Lower leg skin (tissue), 4 donors: ENCODE results near the gene MTHFD1L. TPM values are rescaled to one million over a fixed set of nuclear protein-coding genes. Genes with fewer than 3 reads are reported as not detected.
A peak's percentile ranks its signal among the peaks of the same experiment; 100 is the strongest.

Experiments
- DNase-seq, 2 donors: peaks; one replicate each; pipeline ENCODE4 v3.0.0-alpha.2; 2019; ENCODE audit warnings: low spot score in 2 of 2
- H3K4me3 ChIP-seq: fragments of 200-600 bp; sonication (generic); 2 replicates; pipeline ENCODE4 v1.5.1; 2017; ENCODE audit warnings: mild to moderate bottlenecking, low read depth; ENCODE audit not compliant: poor library complexity, severe bottlenecking
- POLR2A ChIP-seq, 2 donors: fragments of 450-650 bp; IDR thresholded peaks; one replicate each; pipeline ENCODE4 v1.6.1; 2016 to 2017; ENCODE audit warnings: antibody characterized with exemption in 2 of 2, mild to moderate bottlenecking in 1 of 2, moderate library complexity in 1 of 2
- WGBS, 2 donors: methylation state at CpG; one replicate each; pipeline ENCODE4 v1.1.5; 2018; 5-methylcytosine and 5-hydroxymethylcytosine counted together
- intact Hi-C: fragments of 100-400 bp; cut with DNase I; formaldehyde crosslinking; loops from one replicate; pipeline ENCODE4 v1.15.0; 2023; ENCODE audit warnings: low total_unique reads
- total RNA-seq, 4 donors: library from RNA; depleted of rRNA; stranded (reverse); fragments of >200 nt; gene quantifications; one replicate each; pipeline ENCODE4 v1.1.0, GENCODE V29; 2016
- TF ChIP-seq, protein P1 (sequence below), 3 donors: fragments of 450-650 bp; IDR thresholded peaks; one replicate each; pipeline ENCODE4 v1.5.1; 2016; ENCODE audit warnings: antibody characterized with exemption in 3 of 3, mild to moderate bottlenecking in 3 of 3, moderate library complexity in 2 of 3

The MTHFD1L gene
- total RNA-seq, 4 donors from 2014 or later, result 2.1 to 7.1 (median 4.4) TPM

DNA sequence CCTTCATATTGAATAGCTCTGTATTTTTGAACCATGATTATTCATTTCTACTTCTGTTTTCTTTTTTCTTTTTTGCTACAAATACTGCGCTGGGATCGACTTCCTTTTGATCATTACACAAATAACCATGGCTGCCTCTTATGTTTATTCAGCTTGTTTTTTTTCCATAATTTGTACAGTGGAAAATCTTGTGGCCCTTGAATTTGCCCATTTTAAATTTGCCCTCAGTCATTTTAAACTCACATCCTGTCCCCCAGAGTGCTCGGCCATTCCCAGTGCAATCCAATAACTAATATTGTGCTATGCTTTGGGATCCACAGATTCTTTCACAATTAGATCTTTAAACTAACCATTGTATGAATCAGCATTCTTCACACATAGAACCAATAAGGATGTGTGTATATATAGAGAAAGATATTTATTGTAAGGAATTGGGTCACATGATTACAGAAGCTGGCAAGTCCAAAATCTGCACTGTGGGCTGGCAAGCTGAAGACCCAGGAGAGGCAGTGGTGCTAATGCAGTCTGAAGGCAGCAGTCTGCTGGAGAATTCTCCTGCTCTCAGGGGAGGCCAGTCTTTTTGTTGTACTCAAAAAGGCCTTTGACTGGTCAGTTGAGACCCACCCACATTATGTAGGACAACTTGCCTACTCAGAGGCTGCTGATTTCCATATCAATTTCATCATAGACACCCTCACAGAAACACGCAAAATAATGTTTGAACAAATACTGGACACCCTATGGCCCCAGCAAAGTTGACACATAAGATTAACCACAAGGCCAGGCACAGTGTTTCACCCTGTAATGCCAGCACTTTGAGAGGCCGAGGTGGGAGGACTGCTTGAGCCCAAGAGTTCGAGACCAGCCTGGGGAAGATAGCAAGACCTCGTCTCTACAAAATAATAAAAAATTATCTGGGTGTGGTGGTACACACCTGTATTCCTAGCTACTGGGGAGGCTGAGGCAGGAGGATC lies 147.1 kb downstream of the MTHFD1L start:
- intact Hi-C loops, result loop anchor here (5.0 kb wide), 1 partner anchor 315 kb away; no protein-coding TSS in a partner anchor
- 92 to 93% methylated on average over 7 of the region's 7 CpGs for WGBS, 2 donors
- no peak overlapping the region for H3K4me3 ChIP-seq
- peak in 1 of 2 donors; percentile 42 for DNase-seq
- TF ChIP-seq, protein P1, sequence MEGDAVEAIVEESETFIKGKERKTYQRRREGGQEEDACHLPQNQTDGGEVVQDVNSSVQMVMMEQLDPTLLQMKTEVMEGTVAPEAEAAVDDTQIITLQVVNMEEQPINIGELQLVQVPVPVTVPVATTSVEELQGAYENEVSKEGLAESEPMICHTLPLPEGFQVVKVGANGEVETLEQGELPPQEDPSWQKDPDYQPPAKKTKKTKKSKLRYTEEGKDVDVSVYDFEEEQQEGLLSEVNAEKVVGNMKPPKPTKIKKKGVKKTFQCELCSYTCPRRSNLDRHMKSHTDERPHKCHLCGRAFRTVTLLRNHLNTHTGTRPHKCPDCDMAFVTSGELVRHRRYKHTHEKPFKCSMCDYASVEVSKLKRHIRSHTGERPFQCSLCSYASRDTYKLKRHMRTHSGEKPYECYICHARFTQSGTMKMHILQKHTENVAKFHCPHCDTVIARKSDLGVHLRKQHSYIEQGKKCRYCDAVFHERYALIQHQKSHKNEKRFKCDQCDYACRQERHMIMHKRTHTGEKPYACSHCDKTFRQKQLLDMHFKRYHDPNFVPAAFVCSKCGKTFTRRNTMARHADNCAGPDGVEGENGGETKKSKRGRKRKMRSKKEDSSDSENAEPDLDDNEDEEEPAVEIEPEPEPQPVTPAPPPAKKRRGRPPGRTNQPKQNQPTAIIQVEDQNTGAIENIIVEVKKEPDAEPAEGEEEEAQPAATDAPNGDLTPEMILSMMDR (IDR thresholded peaks at IDR 0.05), result no peak
- TF ChIP-seq POLR2A (IDR thresholded peaks at IDR 0.05), result no peak

DNA sequence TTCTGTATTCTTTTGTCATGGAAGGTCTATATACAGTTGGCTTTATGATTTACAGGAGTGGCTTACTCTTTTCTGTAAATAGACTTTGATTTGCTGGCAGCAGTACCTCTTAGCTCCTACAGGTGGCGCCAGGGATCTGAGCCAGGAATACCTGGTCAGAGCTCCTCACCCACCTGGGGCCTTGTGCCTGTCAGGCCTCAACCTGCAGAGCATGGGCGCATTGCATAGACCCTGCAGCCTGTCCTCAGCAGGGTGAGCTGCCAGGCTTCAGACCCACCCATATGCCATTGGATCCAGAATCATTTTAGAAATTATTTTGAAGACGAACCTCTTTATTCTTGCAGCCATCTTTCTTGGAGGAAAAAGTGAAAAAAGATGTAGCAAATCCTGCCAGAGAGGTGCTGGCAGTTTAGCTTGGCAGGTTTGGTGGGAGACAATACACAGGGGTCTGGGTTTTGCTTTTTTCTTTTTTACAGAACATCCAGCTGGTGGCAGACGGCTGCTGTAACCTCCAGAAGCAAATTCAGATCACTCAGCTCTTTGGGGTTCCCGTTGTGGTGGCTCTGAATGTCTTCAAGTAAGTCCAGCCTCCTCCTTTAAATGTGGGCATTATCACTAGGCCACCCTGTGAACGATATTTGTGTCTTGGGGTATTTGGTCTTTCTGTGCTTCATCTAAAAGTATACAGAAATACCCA lies 149.1 kb downstream of the MTHFD1L start:
- WGBS, 2 donors, result 53 to 58% methylated on average over 6 of the region's 6 CpGs
- peak; percentile 40 to 92 for DNase-seq
- H3K4me3 ChIP-seq, result no peak overlapping the region
- intact Hi-C loops, result loop anchor here (5.0 kb wide), 1 partner anchor 313 kb away; no protein-coding TSS in a partner anchor
- TF ChIP-seq, protein P1 (IDR thresholded peaks at IDR 0.05), result peak in 1 of 3 donors; percentile 93
- no peak for TF ChIP-seq POLR2A (IDR thresholded peaks at IDR 0.05)

DNA sequence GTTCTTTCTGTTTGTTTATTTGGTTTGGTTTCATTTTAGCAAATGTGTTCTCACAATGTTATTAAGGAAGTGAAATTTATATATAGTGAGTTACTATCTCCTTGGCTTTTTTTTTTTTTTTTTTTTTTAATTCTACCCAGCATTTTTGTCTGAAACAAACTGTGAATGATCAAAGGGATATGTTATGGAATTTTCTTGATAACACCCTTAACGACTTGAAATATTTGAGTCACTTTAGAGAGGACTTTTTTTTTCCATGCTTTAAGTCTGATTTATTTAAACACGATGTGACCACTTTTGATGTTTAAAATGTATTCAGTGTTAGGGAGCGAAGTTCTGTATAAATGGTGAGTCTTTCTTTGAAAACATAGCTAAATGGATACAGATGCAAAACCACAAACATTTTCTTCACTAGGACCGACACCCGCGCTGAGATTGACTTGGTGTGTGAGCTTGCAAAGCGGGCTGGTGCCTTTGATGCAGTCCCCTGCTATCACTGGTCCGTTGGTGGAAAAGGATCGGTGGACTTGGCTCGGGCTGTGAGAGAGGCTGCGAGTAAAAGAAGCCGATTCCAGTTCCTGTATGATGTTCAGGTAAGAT lies 149.7 kb downstream of the MTHFD1L start:
- TF ChIP-seq POLR2A (IDR thresholded peaks at IDR 0.05), result no peak
- TF ChIP-seq, protein P1 (IDR thresholded peaks at IDR 0.05), result no peak
- 77 to 83% methylated on average over 12 of the region's 12 CpGs for WGBS, 2 donors
- intact Hi-C loops, result no loop called here
- H3K4me3 ChIP-seq, result no peak overlapping the region
- no peak for DNase-seq

DNA sequence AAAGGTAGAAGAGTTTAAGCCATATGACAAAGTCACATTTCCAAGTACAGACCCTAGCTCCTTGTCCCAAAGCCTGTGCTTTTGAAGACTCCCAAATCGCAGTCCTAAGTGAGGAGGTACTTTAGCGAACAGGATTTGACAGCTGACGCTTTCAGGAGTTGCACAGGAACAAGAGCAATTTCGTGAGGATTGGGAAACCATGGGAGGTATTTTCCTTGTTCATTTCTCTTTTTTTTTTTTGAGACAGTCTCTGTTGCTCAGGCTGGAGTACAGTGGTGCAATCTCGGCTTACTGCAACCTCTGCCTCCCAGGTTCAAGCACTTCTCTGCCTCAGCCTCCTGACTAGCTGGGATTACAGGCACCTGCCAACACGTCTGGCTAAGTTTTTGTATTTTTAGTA lies 150.6 kb downstream of the MTHFD1L start:
- TF ChIP-seq, protein P1 (IDR thresholded peaks at IDR 0.05), result no peak
- TF ChIP-seq POLR2A (IDR thresholded peaks at IDR 0.05), result no peak
- no peak overlapping the region for H3K4me3 ChIP-seq
- intact Hi-C loops, result no loop called here
- 89 to 94% methylated on average over 6 of the region's 6 CpGs for WGBS, 2 donors
- peak in 1 of 2 donors; percentile 54 for DNase-seq

DNA sequence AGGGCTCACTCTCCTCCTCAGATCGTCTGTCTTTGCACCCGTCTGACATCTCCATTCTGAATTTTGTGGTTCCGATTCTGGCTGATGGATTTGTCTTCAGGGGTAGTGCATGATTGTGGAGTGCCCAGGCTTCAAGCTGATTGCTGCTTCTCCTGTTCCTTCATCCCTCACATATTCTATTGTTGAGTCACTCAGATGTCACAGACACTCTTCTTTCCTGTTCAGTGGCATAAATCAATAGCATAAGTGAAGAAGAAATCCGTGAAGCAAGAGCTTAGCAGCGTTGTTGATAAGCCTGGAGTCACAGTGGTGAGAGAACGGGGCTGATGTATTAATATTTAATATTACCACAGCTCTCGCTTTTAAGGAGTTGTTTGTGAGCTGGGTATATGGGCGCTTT lies 152.5 kb downstream of the MTHFD1L start:
- WGBS, 2 donors, result 87 to 89% methylated on average over 8 of the region's 8 CpGs
- no peak for TF ChIP-seq POLR2A (IDR thresholded peaks at IDR 0.05)
- TF ChIP-seq, protein P1 (IDR thresholded peaks at IDR 0.05), result no peak
- no peak for DNase-seq
- intact Hi-C loops, result no loop called here
- no peak overlapping the region for H3K4me3 ChIP-seq
